K562 (cell line): ENCODE results near the gene PLEKHB1. TPM values are rescaled to one million over a fixed set of nuclear protein-coding genes. Genes with fewer than 3 reads are reported as not detected.
"Not testable (repeated sequence)": the region's sequence is repeated elsewhere in the genome, so short reads cannot be mapped to it uniquely, and the experiment has no call there.

ENCODE experiments used
- ATAC-seq: fragments of 200-7000 bp; cut with Tn5 transposase; 3 replicates; pipeline ENCODE4 v1.9.1; 2020; ENCODE audit warnings: moderate library complexity
- BruUV-seq: library from RNA; stranded (reverse); fragments of 400-500 nt; replicated peaks from 2 replicates; lab custom pipeline; 2021; lab: Mats Ljungman, UMichigan
- CTCF ChIA-PET: fragments of 300-600 bp; formaldehyde crosslinking; extraction: SDS; loops from one replicate; lab custom pipeline; 2021; ENCODE audit warnings: low intra/inter-chr PET ratio; lab: Yijun Ruan, JAX
- POLR2A ChIA-PET: fragments of 300-600, 350-650 bp; sonication (Branson Sonifier 250); formaldehyde crosslinking; extraction: SDS; loops from one replicate; lab custom pipeline; 2021; ENCODE audit warnings: antibody characterized with exemption, inconsistent platforms; lab: Yijun Ruan, JAX
- DNase-seq, 4 experiments: peaks; one replicate each; pipeline versions ENCODE4 v3.0.0 to v3.0.0-alpha.2; 2011 to 2018; ENCODE audit warnings: low spot score in 3 of 4, mixed read lengths in 3 of 4; ENCODE audit errors: extremely low read depth in 1 of 4
- FAIRE-seq: peaks from 2 replicates; lab custom pipeline; 2011; peaks lifted over from hg19 to GRCh38; lab: Jason Lieb, UNC
- H2AFZ ChIP-seq: 2 replicates; pipeline ENCODE4 v1.6.0; 2011; ENCODE audit warnings: low read depth, low read length, control low read depth, inconsistent platforms
- H3K27ac ChIP-seq: fragments of 200-600 bp; 3 replicates; pipeline ENCODE4 v1.8.0; 2011; ENCODE audit warnings: low read depth, mild to moderate bottlenecking, control low read depth, inconsistent platforms, low read length, moderate library complexity, mixed read lengths; ENCODE audit errors: extremely low read depth
- H3K27me3 ChIP-seq, 2 experiments: fragments of 300-600 bp in 1 of 2; 2 replicates in 1 of 2; 3 replicates in 1 of 2; pipeline versions ENCODE4 v1.6.0 to v1.8.0; 2011; ENCODE audit warnings: inconsistent platforms in 2 of 2, low read length in 2 of 2, mild to moderate bottlenecking in 1 of 2, mixed read lengths in 1 of 2, moderate library complexity in 1 of 2; ENCODE audit not compliant: control insufficient read depth in 2 of 2, insufficient read depth in 2 of 2
- H3K36me3 ChIP-seq: fragments of 300-600 bp; 3 replicates; pipeline ENCODE4 v1.8.0; 2011; ENCODE audit warnings: mild to moderate bottlenecking, low read length, inconsistent platforms; ENCODE audit not compliant: control insufficient read depth, insufficient read depth
- H3K4me1 ChIP-seq, 2 experiments: fragments of 200-600 bp in 1 of 2; replicated peaks in 1 of 2; 2 replicates in 1 of 2; 3 replicates in 1 of 2; pipeline versions ENCODE4 v1.5.1 to v1.8.0; 2011; ENCODE audit warnings: inconsistent platforms in 2 of 2, low read length in 2 of 2, mild to moderate bottlenecking in 1 of 2, mixed read lengths in 1 of 2, moderate library complexity in 1 of 2; ENCODE audit not compliant: control insufficient read depth in 2 of 2, insufficient read depth in 2 of 2
- H3K4me2 ChIP-seq: 2 replicates; pipeline ENCODE4 v1.6.1; 2011; ENCODE audit warnings: low read length, control low read depth, inconsistent platforms, mixed read lengths; ENCODE audit not compliant: insufficient read depth
- H3K4me3 ChIP-seq: fragments of 200-600 bp; sonication (generic), shearing (Covaris generic); 2 replicates; pipeline ENCODE4 v1.5.1; 2016; ENCODE audit warnings: control low read depth, inconsistent platforms
- H3K79me2 ChIP-seq: fragments of 200-600 bp; 3 replicates; pipeline ENCODE4 v1.8.0; 2011; ENCODE audit warnings: low read length, inconsistent platforms; ENCODE audit not compliant: control insufficient read depth, insufficient read depth
- H3K9ac ChIP-seq, 2 experiments: 2 replicates each; pipeline versions ENCODE4 v1.6.0 to v1.6.1; 2011; ENCODE audit warnings: low read depth in 2 of 2, low read length in 2 of 2, control low read depth in 1 of 2, inconsistent platforms in 1 of 2, mild to moderate bottlenecking in 1 of 2, mixed read lengths in 1 of 2; ENCODE audit not compliant: insufficient read depth in 1 of 2
- H3K9me1 ChIP-seq: one replicate; pipeline ENCODE4 v1.6.0; 2011; ENCODE audit warnings: inconsistent platforms, mild to moderate bottlenecking, low read length, moderate library complexity; ENCODE audit not compliant: control insufficient read depth, insufficient read depth
- H3K9me3 ChIP-seq: replicated peaks from 2 replicates; pipeline ENCODE4 v1.5.1; 2011; ENCODE audit warnings: low read depth, low read length, inconsistent platforms; ENCODE audit not compliant: control insufficient read depth, insufficient read depth
- H4K20me1 ChIP-seq: replicated peaks from 2 replicates; pipeline ENCODE4 v1.6.1; 2011; ENCODE audit warnings: low read length, inconsistent platforms, mixed read lengths; ENCODE audit not compliant: control insufficient read depth, insufficient read depth
- CBX8 ChIP-seq: fragments of 200-600 bp; sonication (generic); IDR thresholded peaks from 2 replicates; pipeline ENCODE4 v1.6.1; 2012; ENCODE audit warnings: borderline replicate concordance, mixed run types, low read depth, mild to moderate bottlenecking, moderate library complexity, mixed read lengths, low read length, control low read depth, inconsistent platforms; ENCODE audit not compliant: poor library complexity, severe bottlenecking; ENCODE audit errors: extremely low read depth
- POLR2G ChIP-seq: fragments of 200-400 bp; formaldehyde crosslinking; IDR thresholded peaks from 2 replicates; pipeline ENCODE4 v1.6.1; 2017; ENCODE audit warnings: low read depth, mild to moderate bottlenecking, antibody characterized with exemption, low read length, moderate library complexity
- ZNF143 ChIP-seq: sonication (generic); formaldehyde crosslinking; IDR thresholded peaks from 2 replicates; pipeline ENCODE4 v1.9.0; 2022; ENCODE audit warnings: mild to moderate bottlenecking, missing genetic modification reagents
- WGBS: fragments of 100-300 bp; shearing (Covaris generic); methylation state at CpG from one replicate; pipeline ENCODE4 v1.1.6; 2016; ENCODE audit warnings: low coverage, mixed read lengths; ENCODE audit not compliant: insufficient coverage; ENCODE audit errors: missing lambda C conversion rate; 5-methylcytosine and 5-hydroxymethylcytosine counted together
- in situ Hi-C: fragments of 300-500 bp; cut with MboI; formaldehyde crosslinking; loops from 4 replicates; pipeline ENCODE4 v1.15.0; 2018; ENCODE audit warnings: inconsistent platforms, mixed read lengths
- intact Hi-C: fragments of 100-400 bp; cut with micrococcal nuclease; formaldehyde crosslinking; loops from 2 replicates; pipeline ENCODE4 v1.14.2; 2022
- polyA plus RNA-seq, 8 experiments: library from polyadenylated mRNA; depleted of rRNA in 4 of 8; stranded (reverse) in 5 of 8; unstranded in 3 of 8; fragments of >200 nt; fragmentation: Nextera tagmentation in 2 of 8; fragmentation: Illumina TruSeq in 1 of 8; extraction: Ambion mirVana in 2 of 8; extraction: Trizol in 1 of 8; gene quantifications; 2 replicates each; pipeline versions ENCODE4 v1.2.1 to v1.2.3, GENCODE V29; 2011 to 2014; ENCODE audit warnings: inconsistent platforms in 1 of 8, missing spikeins in 1 of 8
- total RNA-seq, 7 experiments: library from RNA; depleted of rRNA in 6 of 7; stranded (reverse); fragments of >200 nt in 6 of 7; fragmentation: Illumina TruSeq in 2 of 7; extraction: Trizol in 2 of 7; gene quantifications; 2 replicates each; pipeline versions ENCODE4 v1.2.1 to v1.2.3, GENCODE V29; 2011 to 2021; ENCODE audit warnings: low replicate concordance in 1 of 7
- TF ChIP-seq, protein P1 (sequence below): conservative IDR thresholded peaks from 2 replicates; pipeline ENCODE4 v1.6.1; 2011; ENCODE audit warnings: low read depth, mild to moderate bottlenecking, low read length; ENCODE audit not compliant: control insufficient read depth

PLEKHB1 gene
- total and polyA plus RNA-seq, 9 of the 15 experiments (the other 6 are each of a cell fraction or from before 2014, with no cell fraction given): 0.07 to 0.62 (median 0.17) TPM; not detected in 2

DNA sequence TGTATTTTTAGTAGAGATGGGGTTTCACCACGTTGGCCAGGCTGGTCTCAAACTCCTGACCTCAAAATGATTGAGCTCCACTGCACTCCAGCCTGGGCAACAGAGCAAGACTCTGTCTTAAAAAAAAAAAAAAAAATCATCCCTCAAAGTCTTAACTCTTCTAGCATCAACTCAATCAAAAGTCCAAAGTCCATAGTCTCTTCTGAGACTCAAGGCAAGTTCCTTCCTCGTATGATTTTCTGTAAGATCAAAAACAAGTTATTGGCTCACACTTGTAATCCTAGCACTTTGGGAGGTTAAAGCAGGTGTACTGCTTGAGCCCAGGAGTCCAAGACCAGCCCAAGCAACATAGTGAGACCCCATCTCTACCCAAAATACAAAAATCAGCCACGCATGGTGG lies 24.4 kb downstream of the PLEKHB1 start (continued):
- TF ChIP-seq CBX8: no peak
- TF ChIP-seq, all 486 proteins: peak for 0

DNA sequence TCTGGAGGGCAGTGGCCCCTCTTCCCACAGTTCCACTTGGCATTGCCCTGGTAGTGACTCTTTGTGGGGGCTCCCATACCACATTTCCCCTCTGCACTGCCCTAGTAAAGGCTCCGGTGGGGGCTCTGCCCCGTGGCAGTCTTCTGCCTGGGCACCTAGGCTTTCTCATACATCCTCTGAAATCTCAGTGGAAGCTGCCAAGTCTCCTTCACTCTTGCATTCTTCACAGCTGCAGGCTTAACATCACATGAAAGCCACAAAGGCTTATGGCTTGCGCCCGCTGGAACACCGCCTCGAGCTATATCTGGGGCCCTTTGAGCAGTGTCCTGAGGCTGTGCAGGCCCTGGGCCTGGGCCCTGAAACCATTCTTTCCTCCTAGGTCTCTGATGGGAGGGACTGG lies 25.3 kb downstream of the PLEKHB1 start:
- Histone ChIP-seq H3K9me3 (no peaks in the 10 kb centered on the region), H3K4me1 (no peaks in the 10 kb centered on the region), H4K20me1 (no peaks in the 10 kb centered on the region), H3K36me3 (no peaks in the 10 kb centered on the region), H2AFZ (no peak overlapping the region), H3K27me3 (no peaks in the 10 kb centered on the region), H3K9me1 (no peaks in the 10 kb centered on the region), H3K27ac (no peak overlapping the region), H3K9ac (no peak overlapping the region), H3K4me3 (no peak overlapping the region), H3K79me2 (no peaks in the 10 kb centered on the region), H3K4me2 (no peak overlapping the region)
- intact Hi-C loops (no loop called here), in situ Hi-C loops (no loop called here)
- ATAC-seq (peak; percentile 43), DNase-seq (no peak), FAIRE-seq (no peak)
- TF ChIP-seq, protein P1, sequence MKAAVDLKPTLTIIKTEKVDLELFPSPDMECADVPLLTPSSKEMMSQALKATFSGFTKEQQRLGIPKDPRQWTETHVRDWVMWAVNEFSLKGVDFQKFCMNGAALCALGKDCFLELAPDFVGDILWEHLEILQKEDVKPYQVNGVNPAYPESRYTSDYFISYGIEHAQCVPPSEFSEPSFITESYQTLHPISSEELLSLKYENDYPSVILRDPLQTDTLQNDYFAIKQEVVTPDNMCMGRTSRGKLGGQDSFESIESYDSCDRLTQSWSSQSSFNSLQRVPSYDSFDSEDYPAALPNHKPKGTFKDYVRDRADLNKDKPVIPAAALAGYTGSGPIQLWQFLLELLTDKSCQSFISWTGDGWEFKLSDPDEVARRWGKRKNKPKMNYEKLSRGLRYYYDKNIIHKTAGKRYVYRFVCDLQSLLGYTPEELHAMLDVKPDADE: no peak
- TF ChIP-seq POLR2G (0 out of 2 replicates have a peak, but pooled peaks have one; percentile 31), ZNF143 (no peak)
- ChIA-PET POLR2A (interaction anchor here (0.7 to 1.3 kb wide), 5 partner anchors 10 to 322 kb away, joined by 3 to 5 read pairs (median 3); no protein-coding TSS in a partner anchor), CTCF (no interaction called here)
- BruUV-seq: no TSS peak
- 69% methylated on average over 6 of the region's 6 CpGs for WGBS

DNA sequence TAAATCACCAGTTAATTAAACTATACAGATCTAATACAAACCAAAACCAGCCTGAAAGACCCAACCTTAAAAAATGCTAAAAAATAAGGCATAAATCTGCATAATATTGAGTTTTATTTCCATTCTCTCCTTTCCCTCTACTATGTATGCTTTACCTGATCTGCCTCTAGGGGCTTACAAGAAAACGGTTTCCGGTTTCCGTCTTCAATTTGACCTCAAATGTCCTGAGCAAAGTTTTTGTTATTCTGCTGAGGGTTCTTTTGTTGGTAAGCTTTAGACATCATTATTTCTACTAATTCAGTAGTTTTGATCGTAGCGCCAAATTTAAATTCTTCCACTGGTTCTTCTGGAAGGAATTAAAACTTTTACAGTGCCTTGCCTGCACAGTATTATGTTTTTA lies 30.2 kb downstream of the PLEKHB1 start:
- 93% methylated on average over 5 of the region's 5 CpGs for WGBS
- H3K9ac ChIP-seq, H3K27ac ChIP-seq, H3K4me3 ChIP-seq, BruUV-seq, H2AFZ ChIP-seq, intact Hi-C loops, DNase-seq, H3K27me3 ChIP-seq, CTCF ChIA-PET, H3K9me3 ChIP-seq, H4K20me1 ChIP-seq, POLR2A ChIA-PET, H3K9me1 ChIP-seq, H3K4me2 ChIP-seq, H3K79me2 ChIP-seq, H3K4me1 ChIP-seq, FAIRE-seq, in situ Hi-C loops: not testable (repeated sequence)
- peaks cover 22% of the 10 kb centered on the region; the same call in 2 of the 3 replicates for H3K36me3 ChIP-seq
- 0 out of 3 replicates have a peak, but pooled peaks have one; percentile 47 for ATAC-seq
